RWPE2 (cell line): ENCODE measurements around the gene ABAT.

Experiments
- ATAC-seq: fragments of 200-7000 bp; cut with Tn5 transposase; 3 replicates; pipeline ENCODE4 v1.9.1; 2021; ENCODE audit warnings: low read depth
- DNase-seq: peaks from one replicate; pipeline ENCODE4 v3.0.0-alpha.2; 2020; ENCODE audit warnings: low spot score
- H3K27ac ChIP-seq: fragments of 450-650 bp; 2 replicates; pipeline ENCODE4 v1.5.1; 2017; ENCODE audit warnings: mild to moderate bottlenecking; ENCODE audit not compliant: poor library complexity, severe bottlenecking
- H3K27me3 ChIP-seq: fragments of 250-450 bp; sonication (Bioruptor Pico); 2 replicates; pipeline ENCODE4 v1.5.1; 2021; ENCODE audit warnings: mild to moderate bottlenecking, moderate library complexity; ENCODE audit not compliant: insufficient read depth, poor library complexity, severe bottlenecking
- H3K36me3 ChIP-seq: fragments of 250-450 bp; sonication (Bioruptor Pico); 2 replicates; pipeline ENCODE4 v1.5.1; 2020; ENCODE audit warnings: low read depth, mild to moderate bottlenecking, moderate library complexity
- H3K4me1 ChIP-seq: fragments of 250-450 bp; sonication (Bioruptor Pico); 2 replicates; pipeline ENCODE4 v1.5.1; 2021; ENCODE audit warnings: mild to moderate bottlenecking, moderate library complexity; ENCODE audit not compliant: insufficient read depth, poor library complexity, severe bottlenecking
- H3K4me3 ChIP-seq: fragments of 250-450 bp; sonication (Bioruptor Pico); 2 replicates; pipeline ENCODE4 v1.5.1; 2021; ENCODE audit warnings: mild to moderate bottlenecking, moderate library complexity; ENCODE audit not compliant: severe bottlenecking
- H3K9me3 ChIP-seq: fragments of 250-450 bp; sonication (Bioruptor Pico); 2 replicates; pipeline ENCODE4 v1.5.1; 2021; ENCODE audit warnings: mild to moderate bottlenecking, moderate library complexity; ENCODE audit not compliant: severe bottlenecking
- CTCF ChIP-seq: fragments of 450-650 bp; IDR thresholded peaks from one replicate; pipeline ENCODE4 v1.5.1; 2017; ENCODE audit warnings: mild to moderate bottlenecking, moderate library complexity; ENCODE audit not compliant: poor library complexity, severe bottlenecking

Gene ABAT

DNA sequence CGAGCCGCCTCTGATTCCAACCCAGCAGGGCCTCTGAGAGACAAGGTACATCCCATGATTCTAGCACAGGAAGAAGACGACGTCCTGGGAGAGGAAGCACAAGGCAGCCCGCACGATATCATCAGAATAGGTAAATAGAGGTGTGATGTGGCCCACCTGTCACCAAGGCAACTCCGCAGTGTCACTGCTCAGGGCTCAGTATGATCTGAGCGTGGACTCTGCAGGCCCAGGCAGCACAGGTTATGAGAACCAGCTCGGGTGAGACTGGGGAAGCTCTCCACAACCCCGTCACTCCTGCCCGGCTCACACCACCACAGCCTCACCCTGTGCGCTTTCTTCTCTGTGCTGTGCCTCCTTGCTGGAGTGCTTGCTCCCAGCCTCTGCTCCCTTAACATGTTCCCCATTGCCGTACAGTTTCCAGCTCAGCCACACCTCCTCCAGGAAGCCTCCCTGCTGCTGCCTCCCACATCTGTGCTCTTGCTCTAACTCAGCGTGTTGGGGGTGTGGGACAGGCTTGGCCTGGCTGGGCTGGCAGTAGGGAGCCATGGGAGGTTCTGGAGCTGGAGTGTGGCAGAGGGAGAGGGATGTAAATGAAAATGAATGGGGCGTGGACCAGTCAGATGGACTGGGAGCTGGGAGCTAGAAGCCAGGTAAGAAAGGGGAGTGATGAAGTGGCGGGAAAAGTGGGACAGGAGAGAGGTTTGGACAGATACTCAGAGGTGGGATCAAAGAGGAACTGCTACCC lies 45.3 kb upstream of the ABAT start:
- TF ChIP-seq CTCF: no peak
- H3K9me3 ChIP-seq: no peaks in the 10 kb centered on the region
- H3K4me1 ChIP-seq: no peaks in the 10 kb centered on the region
- no peaks in the 10 kb centered on the region for H3K27me3 ChIP-seq
- H3K4me3 ChIP-seq: no peak overlapping the region
- DNase-seq: no peak
- ATAC-seq: no peak
- H3K36me3 ChIP-seq: peaks cover 90% of the 10 kb centered on the region
- no peak overlapping the region for H3K27ac ChIP-seq

GRCh38 chr16:8630255-8630953 lies 44.0 kb upstream of the ABAT start:
- Histone ChIP-seq H3K4me1 (no peaks in the 10 kb centered on the region), H3K27ac (no peak overlapping the region), H3K36me3 (peaks cover 90% of the 10 kb centered on the region), H3K9me3 (no peaks in the 10 kb centered on the region), H3K27me3 (no peaks in the 10 kb centered on the region), H3K4me3 (no peak overlapping the region)
- ATAC-seq (no peak), DNase-seq (no peak)
- TF ChIP-seq CTCF: no peak

DNA sequence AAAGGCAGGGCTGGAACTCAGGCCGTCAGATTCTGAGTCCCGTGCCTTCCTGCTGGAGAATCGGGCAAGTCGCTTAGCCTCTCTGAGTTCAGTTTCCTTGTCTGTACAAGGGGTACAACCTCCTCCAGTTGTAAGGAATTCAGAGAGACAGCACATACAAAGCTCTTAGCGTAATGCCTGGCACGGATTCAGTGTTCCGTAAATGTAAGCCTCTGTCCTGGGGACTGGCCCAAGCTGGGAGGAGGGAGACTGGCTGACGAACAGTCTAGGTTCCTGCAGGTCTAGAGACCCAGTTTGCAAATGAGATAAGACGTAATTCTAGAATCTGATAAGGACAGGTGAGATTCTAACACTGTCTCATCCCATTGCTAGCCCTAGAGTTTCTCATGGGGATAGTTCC lies 43.0 kb upstream of the ABAT start:
- Histone ChIP-seq H3K36me3 (peaks cover 90% of the 10 kb centered on the region), H3K27me3 (no peaks in the 10 kb centered on the region)
- TF ChIP-seq CTCF: no peak

DNA sequence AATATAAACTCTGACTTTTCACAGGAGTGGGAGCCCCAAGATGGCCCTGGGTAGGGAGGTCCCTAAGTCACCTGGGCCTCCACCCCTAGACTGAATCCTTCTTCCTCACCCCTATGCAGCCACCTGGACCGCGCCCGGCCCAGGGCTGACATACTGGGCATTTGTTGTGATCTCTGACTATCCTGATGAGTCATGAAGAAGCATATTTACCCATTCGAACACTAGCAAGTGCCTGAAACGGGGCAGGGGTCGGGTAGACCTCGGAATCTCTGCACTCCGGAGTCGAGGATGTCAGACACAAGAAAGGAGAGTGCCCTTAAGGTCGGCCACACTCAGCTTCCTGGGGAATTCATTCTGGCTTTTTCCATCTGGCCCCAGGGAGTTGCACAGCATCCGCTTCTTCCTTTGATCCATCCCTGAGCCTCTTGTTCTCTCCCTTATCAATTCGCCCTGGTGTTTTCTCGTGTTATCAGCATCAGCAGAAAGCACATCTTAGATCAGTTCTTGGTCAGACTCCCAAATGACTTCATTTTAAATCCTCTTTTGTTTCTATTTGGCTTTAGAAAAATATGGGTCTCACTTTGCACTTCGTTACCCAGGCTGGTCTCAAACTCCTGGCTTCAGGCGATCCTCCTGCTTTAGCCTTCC lies 42.5 kb upstream of the ABAT start:
- no peak overlapping the region for H3K27ac ChIP-seq
- H3K4me3 ChIP-seq: no peak overlapping the region
- H3K4me1 ChIP-seq: no peaks in the 10 kb centered on the region
- H3K36me3 ChIP-seq: peaks cover 90% of the 10 kb centered on the region
- ATAC-seq (no peak), DNase-seq (no peak)
- no peaks in the 10 kb centered on the region for H3K9me3 ChIP-seq
- no peak for TF ChIP-seq CTCF
- no peaks in the 10 kb centered on the region for H3K27me3 ChIP-seq

More for the DNA sequence above, 43.0 kb upstream of the ABAT start:
- Histone ChIP-seq H3K27ac (no peak overlapping the region), H3K4me3 (no peak overlapping the region), H3K4me1 (no peaks in the 10 kb centered on the region), H3K9me3 (no peaks in the 10 kb centered on the region)
- DNase-seq: no peak
- no peak for ATAC-seq
